Lower lobe of right lung (tissue), 2 donors: ENCODE results near the gene ARID1A. TPM values are rescaled to one million over a fixed set of nuclear protein-coding genes. Genes with fewer than 3 reads are reported as not detected.

Experiments used
- ATAC-seq, 2 donors: fragments of 200-7000 bp; cut with Tn5 transposase; one replicate each; pipeline ENCODE4 v1.9.1; 2020 to 2022; ENCODE audit warnings: mild to moderate bottlenecking in 2 of 2, moderate library complexity in 2 of 2
- DNase-seq: peaks from one replicate; pipeline ENCODE4 v3.0.0-alpha.2; 2020
- H3K27ac ChIP-seq: fragments of 200-600 bp; one replicate; pipeline ENCODE4 v1.8.0; 2022
- H3K27me3 ChIP-seq: fragments of 200-600 bp; one replicate; pipeline ENCODE4 v1.8.0; 2022; ENCODE audit warnings: low read depth
- H3K36me3 ChIP-seq: fragments of 200-600 bp; one replicate; pipeline ENCODE4 v1.8.0; 2022; ENCODE audit warnings: mild to moderate bottlenecking
- H3K4me1 ChIP-seq: fragments of 200-600 bp; one replicate; pipeline ENCODE4 v1.8.0; 2022
- H3K4me3 ChIP-seq: fragments of 200-600 bp; one replicate; pipeline ENCODE4 v1.8.0; 2022; ENCODE audit warnings: mild to moderate bottlenecking
- H3K9me3 ChIP-seq: fragments of 200-600 bp; one replicate; pipeline ENCODE4 v1.8.0; 2022
- intact Hi-C: fragments of 100-400 bp; cut with DNase I; formaldehyde crosslinking; loops from one replicate; pipeline ENCODE4 v1.11.0; 2022
- total RNA-seq: library from RNA; stranded (reverse); fragmentation: NEBNext Ultra II Directional; extraction: Animal tissue kit (Norgen Biotek cat#: 25700); gene quantifications from one replicate; pipeline ENCODE4 v1.2.1, GENCODE V29; 2021
- TF ChIP-seq, protein P1 (sequence below): fragments of 200-600 bp; IDR thresholded peaks from one replicate; pipeline ENCODE4 v1.8.0; 2022; ENCODE audit warnings: antibody characterized with exemption, mild to moderate bottlenecking
- donor health status: DM: no; HTN: yes; CAD: no; lungs with severe emphysema.

ARID1A gene
- total RNA-seq, 1 donor from 2014 or later = 72.4 TPM

DNA sequence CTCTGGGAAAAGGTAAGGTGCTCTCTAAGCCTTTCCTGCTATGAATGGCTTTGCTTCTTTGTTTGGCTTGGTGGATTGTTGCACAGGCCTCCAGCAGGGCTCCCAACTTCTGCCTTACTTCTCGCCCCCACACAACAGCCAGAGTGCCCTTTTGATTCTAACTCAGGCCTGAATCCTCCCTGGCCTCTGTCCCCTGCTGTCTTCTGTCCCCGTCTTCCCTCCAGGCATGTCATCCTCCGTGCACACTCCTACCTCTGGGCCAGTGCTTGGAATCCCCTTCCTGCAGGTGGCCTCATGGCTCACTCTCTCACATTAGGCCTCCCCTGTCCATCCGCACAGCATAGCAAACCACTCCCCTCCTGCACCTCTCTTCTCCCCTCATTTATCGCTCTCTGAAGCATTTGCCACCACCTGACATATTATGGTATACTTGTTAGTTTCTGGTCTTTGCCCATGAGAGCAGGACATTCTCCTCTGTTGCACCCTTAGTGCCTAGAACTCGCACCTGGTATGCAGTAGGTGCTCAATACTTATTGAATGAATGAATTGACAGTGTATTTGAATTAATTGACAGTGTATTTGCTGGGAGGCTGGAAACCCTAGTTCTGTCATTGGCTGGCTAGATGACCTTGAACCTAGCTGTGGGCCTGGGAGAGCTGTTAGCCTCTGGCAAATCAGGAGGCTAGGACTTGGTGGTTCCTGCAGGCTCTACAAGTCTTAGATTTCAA, 133.5 kb downstream of the ARID1A start:
- TF ChIP-seq, protein P1, sequence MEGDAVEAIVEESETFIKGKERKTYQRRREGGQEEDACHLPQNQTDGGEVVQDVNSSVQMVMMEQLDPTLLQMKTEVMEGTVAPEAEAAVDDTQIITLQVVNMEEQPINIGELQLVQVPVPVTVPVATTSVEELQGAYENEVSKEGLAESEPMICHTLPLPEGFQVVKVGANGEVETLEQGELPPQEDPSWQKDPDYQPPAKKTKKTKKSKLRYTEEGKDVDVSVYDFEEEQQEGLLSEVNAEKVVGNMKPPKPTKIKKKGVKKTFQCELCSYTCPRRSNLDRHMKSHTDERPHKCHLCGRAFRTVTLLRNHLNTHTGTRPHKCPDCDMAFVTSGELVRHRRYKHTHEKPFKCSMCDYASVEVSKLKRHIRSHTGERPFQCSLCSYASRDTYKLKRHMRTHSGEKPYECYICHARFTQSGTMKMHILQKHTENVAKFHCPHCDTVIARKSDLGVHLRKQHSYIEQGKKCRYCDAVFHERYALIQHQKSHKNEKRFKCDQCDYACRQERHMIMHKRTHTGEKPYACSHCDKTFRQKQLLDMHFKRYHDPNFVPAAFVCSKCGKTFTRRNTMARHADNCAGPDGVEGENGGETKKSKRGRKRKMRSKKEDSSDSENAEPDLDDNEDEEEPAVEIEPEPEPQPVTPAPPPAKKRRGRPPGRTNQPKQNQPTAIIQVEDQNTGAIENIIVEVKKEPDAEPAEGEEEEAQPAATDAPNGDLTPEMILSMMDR = no peak
- peaks cover 32% of the 10 kb centered on the region for H3K36me3 ChIP-seq
- H3K4me3 ChIP-seq = peak overlapping the region; percentile 8
- ATAC-seq = no peak
- no peaks in the 10 kb centered on the region for H3K27me3 ChIP-seq
- no peak overlapping the region for H3K27ac ChIP-seq
- no peak for DNase-seq
- H3K4me1 ChIP-seq = peaks cover 47% of the 10 kb centered on the region
- intact Hi-C loops = no loop called here
- H3K9me3 ChIP-seq = no peaks in the 10 kb centered on the region

DNA sequence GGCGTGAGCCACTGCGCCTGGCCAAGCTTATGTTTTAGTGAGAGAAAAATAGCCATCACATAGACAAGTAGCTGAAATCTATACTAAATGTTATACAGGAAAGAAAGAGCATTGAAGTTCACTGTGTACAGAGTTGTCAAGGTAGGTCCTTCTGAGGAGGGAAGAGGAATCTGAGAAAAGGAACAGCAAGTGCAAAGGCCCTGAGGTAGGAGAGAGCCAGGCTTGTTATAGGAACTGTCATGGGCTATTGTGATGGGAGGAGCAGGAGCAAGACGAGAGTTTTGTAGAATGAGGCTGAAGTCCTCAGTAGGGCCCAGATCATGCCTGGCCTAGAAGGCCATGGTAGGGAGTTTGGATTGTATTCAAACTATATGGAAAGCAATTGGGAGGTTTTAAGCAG, 135.2 kb downstream of the ARID1A start:
- no peak for DNase-seq
- Histone ChIP-seq H3K27ac (peak overlapping the region; percentile 31), H3K4me1 (peaks cover 41% of the 10 kb centered on the region), H3K4me3 (no peak overlapping the region), H3K9me3 (no peaks in the 10 kb centered on the region), H3K27me3 (no peaks in the 10 kb centered on the region), H3K36me3 (peaks cover 49% of the 10 kb centered on the region)
- intact Hi-C loops = no loop called here
- TF ChIP-seq, protein P1 = no peak
- ATAC-seq = no peak

Other genes starting within 250 kb of the ARID1A start
- gene HMGN2, start 223.6 kb upstream of the ARID1A start, total RNA-seq = 326 TPM
- 140 TPM for gene RPS6KA1, start 166.3 kb upstream of the ARID1A start, total RNA-seq
- gene PIGV, start 91.9 kb downstream of the ARID1A start, total RNA-seq = 20.3 TPM
- 29.1 TPM for gene ZDHHC18, start 130.7 kb downstream of the ARID1A start, total RNA-seq
- 47.5 TPM for gene SFN, start 167.1 kb downstream of the ARID1A start, total RNA-seq
- 25.9 TPM for gene GPN2, start 194.3 kb downstream of the ARID1A start, total RNA-seq
- 16.1 TPM for gene GPATCH3, start 204.5 kb downstream of the ARID1A start, total RNA-seq
- 2.2 TPM for gene NR0B2, start 218.0 kb downstream of the ARID1A start, total RNA-seq
- gene NUDC, start 225.7 kb downstream of the ARID1A start, total RNA-seq = 56.7 TPM